ENCODE measurements around the gene MGMT. TPM values are rescaled to one million over a fixed set of nuclear protein-coding genes. Genes with fewer than 3 reads are reported as not detected.

The MGMT gene
- polyA plus RNA-seq, 1 of the 3 experiments (the other 2 are of a cell fraction), result 10.8 TPM

GRCh38 chr10:129689671-129690071 is 222.6 kb downstream of the MGMT start:
- Histone ChIP-seq H3K36me3 (replicated peaks in 1 of 2; ENCODE audit: control insufficient read depth in 1 of 2, insufficient read depth in 2 of 2, low read length in 1 of 2) (no peaks in the 10 kb centered on the region), H3K4me2 (no peak overlapping the region), H3K79me2 (ENCODE audit: insufficient read depth) (no peaks in the 10 kb centered on the region), H3K9ac (no peak overlapping the region), H3K9me3 (no peaks in the 10 kb centered on the region), H3F3A (replicated peaks; ENCODE audit: insufficient read depth) (no peaks in the 10 kb centered on the region), H3K27me3 (ENCODE audit: insufficient read depth) (no peaks in the 10 kb centered on the region), H3K4me1 (ENCODE audit: control insufficient read depth in 1 of 2, insufficient read depth in 2 of 2, low read depth in 1 of 2, low read length in 1 of 2) (peaks cover 0 to 31% of the 10 kb centered on the region in 2 experiments; a peak in 2 of 4 replicates), H3K27ac (ENCODE audit: low read depth in 2 of 2, low read length in 1 of 2) (no peak overlapping the region), H4K20me1 (ENCODE audit: insufficient read depth) (no peaks in the 10 kb centered on the region), H3K9me2 (no peaks in the 10 kb centered on the region), H2AFZ (ENCODE audit: low read depth) (no peak overlapping the region), H3K4me3 (ENCODE audit: low read depth in 2 of 2, low read length in 1 of 2) (no peak overlapping the region)
- no peak for DNase-seq
- CTCF ChIA-PET, result interaction anchor here (0.8 to 1.7 kb wide), 2 partner anchors 24 to 31 kb away, joined by 3 to 5 read pairs; no protein-coding TSS in a partner anchor
- TF ChIP-seq CHD2 (IDR thresholded peaks at IDR 0.05; ENCODE audit: low read length, partially characterized antibody) (no peak), ZBTB33 (IDR thresholded peaks at IDR 0.05; ENCODE audit: borderline replicate concordance, low read depth) (no peak), GATA2 (CRISPR knock-in tag; IDR thresholded peaks at IDR 0.05) (peak; percentile 50; the same call in 1 of the 2 replicates)
- POLR2A ChIA-PET, result no interaction called here
- 44% methylated on average over 4 of the region's 4 CpGs for WGBS (ENCODE audit: low lambda C conversion rate)

DNA sequence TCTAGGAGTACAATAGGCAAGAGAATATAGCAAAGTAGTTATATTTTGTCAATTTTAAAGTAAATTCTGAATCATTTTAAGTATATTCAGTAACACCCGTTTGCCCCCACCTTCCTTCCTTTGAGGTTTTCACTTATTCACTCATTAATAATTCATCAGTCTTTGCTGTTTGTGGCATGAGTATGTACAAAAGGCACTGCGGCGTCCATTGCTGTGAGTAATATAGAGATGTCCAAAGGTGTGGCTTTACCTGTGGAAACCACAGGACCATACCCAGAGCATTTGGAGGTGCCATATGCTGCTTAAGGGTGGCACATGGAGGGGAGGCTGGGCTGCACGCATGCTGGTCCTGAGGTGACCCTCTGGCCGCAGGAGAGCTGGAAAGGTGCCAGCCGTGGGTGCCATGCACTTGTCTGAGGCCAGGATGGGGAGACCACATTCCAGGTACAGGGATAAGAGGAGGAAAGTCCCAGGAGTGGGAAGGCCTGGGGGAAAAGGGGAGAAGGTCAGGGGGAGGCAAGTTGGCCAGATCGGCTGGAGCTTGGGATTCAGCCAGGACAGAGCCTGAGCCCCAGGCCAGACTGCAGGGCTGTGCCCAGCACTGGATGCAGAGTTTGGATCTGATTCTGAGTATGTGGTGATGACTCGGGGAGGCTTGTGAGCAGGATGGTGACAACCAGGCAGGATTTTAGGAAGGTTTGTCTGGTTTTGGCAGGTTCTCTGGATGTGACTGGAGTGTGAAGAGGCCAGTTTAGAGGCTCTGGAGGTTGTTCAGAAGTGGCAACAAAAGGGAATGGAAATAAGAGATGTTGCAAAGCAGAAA is 223.4 kb downstream of the MGMT start:
- DNase-seq, result no peak
- no peak overlapping the region for H3K4me2 ChIP-seq
- 56% methylated on average over 8 of the region's 8 CpGs for WGBS (ENCODE audit: low lambda C conversion rate)
- TF ChIP-seq TAF1 (IDR thresholded peaks at IDR 0.05; ENCODE audit: borderline replicate concordance, low read depth, low read length) (no peak), IRF3 (IDR thresholded peaks at IDR 0.05; ENCODE audit: low read depth, low read length) (no peak), JUND (IDR thresholded peaks at IDR 0.05) (no peak), RXRA (IDR thresholded peaks at IDR 0.05; ENCODE audit: borderline replicate concordance, low read depth) (no peak), POLR2AphosphoS5 (IDR thresholded peaks at IDR 0.05; ENCODE audit: low read depth, low read length) (no peak), MAX (IDR thresholded peaks at IDR 0.05; ENCODE audit: low read depth) (no peak), TEAD4 (IDR thresholded peaks at IDR 0.05; ENCODE audit: borderline replicate concordance, insufficient read depth) (no peak), SMC3 (IDR thresholded peaks at IDR 0.05; ENCODE audit: low read depth, low read length) (no peak), RFX5 (IDR thresholded peaks at IDR 0.05; ENCODE audit: low read length) (no peak), NFIC (IDR thresholded peaks at IDR 0.05; ENCODE audit: borderline replicate concordance) (no peak), SIN3A (IDR thresholded peaks at IDR 0.05; ENCODE audit: borderline replicate concordance, low read depth, low read length) (no peak), TCF12 (IDR thresholded peaks at IDR 0.05) (no peak), YY1 (IDR thresholded peaks at IDR 0.05; ENCODE audit: low read depth) (no peak), NRF1 (IDR thresholded peaks at IDR 0.05; ENCODE audit: low read depth, low read length) (no peak), GABPA (IDR thresholded peaks at IDR 0.05; ENCODE audit: low read depth) (no peak), ZBTB33 (IDR thresholded peaks at IDR 0.05; ENCODE audit: borderline replicate concordance, low read depth) (no peak), ELF1 (IDR thresholded peaks at IDR 0.05) (no peak), RAD21 (IDR thresholded peaks at IDR 0.05; ENCODE audit: low read length) (no peak), MEF2A (IDR thresholded peaks at IDR 0.05; ENCODE audit: borderline replicate concordance, low read depth) (no peak), EZH2phosphoT487 (IDR thresholded peaks at IDR 0.05; ENCODE audit: borderline replicate concordance, low read depth) (no peak)
- CTCF ChIA-PET, result interaction anchor here (1.7 kb wide), 1 partner anchor 32 kb away, joined by 5 read pairs; no protein-coding TSS in a partner anchor
- H3K9me3 ChIP-seq, result no peaks in the 10 kb centered on the region
- no peaks in the 10 kb centered on the region for H4K20me1 ChIP-seq (ENCODE audit: insufficient read depth)
- H3K36me3 ChIP-seq (replicated peaks in 1 of 2; ENCODE audit: control insufficient read depth in 1 of 2, insufficient read depth in 2 of 2, low read length in 1 of 2), result no peaks in the 10 kb centered on the region
- no peaks in the 10 kb centered on the region for H3K79me2 ChIP-seq (ENCODE audit: insufficient read depth)
- H3K4me3 ChIP-seq (ENCODE audit: low read depth in 2 of 2, low read length in 1 of 2), result no peak overlapping the region
- no peaks in the 10 kb centered on the region for H3K9me2 ChIP-seq
- POLR2A ChIA-PET, result no interaction called here
- H3K4me1 ChIP-seq (ENCODE audit: control insufficient read depth in 1 of 2, insufficient read depth in 2 of 2, low read depth in 1 of 2, low read length in 1 of 2), result peaks cover 0 to 24% of the 10 kb centered on the region in 2 experiments; a peak in 2 of 4 replicates
- no peaks in the 10 kb centered on the region for H3F3A ChIP-seq (replicated peaks; ENCODE audit: insufficient read depth)
- H3K27ac ChIP-seq (ENCODE audit: low read depth in 2 of 2, low read length in 1 of 2), result no peak overlapping the region
- H2AFZ ChIP-seq (ENCODE audit: low read depth), result no peak overlapping the region
- no peaks in the 10 kb centered on the region for H3K27me3 ChIP-seq (ENCODE audit: insufficient read depth)
- H3K9ac ChIP-seq, result no peak overlapping the region

Measured in SK-N-SH (cell line).